A549 (cell line): Measurements from ENCODE around the gene PNKP.

ENCODE experiments used
- CTCF ChIP-seq: fragments of >200 bp; sonication (Bioruptor Twin); formaldehyde crosslinking; IDR thresholded peaks from 3 replicates; pipeline ENCODE4 v1.5.1; 2016
- POLR2A ChIP-seq: IDR thresholded peaks from 2 replicates; pipeline ENCODE4 v1.6.1; 2012; ENCODE audit warnings: mild to moderate bottlenecking, low read length

- peak; percentile 61 for TF ChIP-seq POLR2A
- no peak for TF ChIP-seq CTCF
These were observed at the start of gene PNKP for GRCh38 chr19:49866933-49867782.
